Measurements from ENCODE around the gene NFX1.
"Not testable (repeated sequence)": the region's sequence is repeated elsewhere in the genome, so short reads cannot be mapped to it uniquely, and the experiment has no call there.

Gene NFX1

GRCh38 chr9:33393581-33393980, 103.3 kb downstream of the NFX1 start:
- no peak for DNase-seq

- DNase-seq = not testable (repeated sequence)
Observed at GRCh38 chr9:33393986-33394385, 103.7 kb downstream of the NFX1 start.

- DNase-seq = not testable (repeated sequence)
Observed at GRCh38 chr9:33395159-33395879, 105.0 kb downstream of the NFX1 start.

GRCh38 chr9:33397801-33398200, 107.5 kb downstream of the NFX1 start:
- DNase-seq = not testable (repeated sequence)

GRCh38 chr9:33399047-33399446, 108.7 kb downstream of the NFX1 start:
- DNase-seq = not testable (repeated sequence)

- DNase-seq = not testable (repeated sequence)
Observed at GRCh38 chr9:33401809-33402208, 111.5 kb downstream of the NFX1 start.

GRCh38 chr9:33402371-33402770, 112.1 kb downstream of the NFX1 start, which contains the start of gene AQP7:
AQP7 (minus strand) TSS chr9:33402568; CDS start chr9:33401262, 1,306 bp downstream.
- DNase-seq = not testable (repeated sequence)

- no peak for DNase-seq
Observed at GRCh38 chr9:33403941-33404787, 113.8 kb downstream of the NFX1 start.

GRCh38 chr9:33404788-33405362, 114.6 kb downstream of the NFX1 start:
- DNase-seq = no peak

GRCh38 chr9:33407061-33407460, 116.7 kb downstream of the NFX1 start:
- DNase-seq = no peak

GRCh38 chr9:33408087-33408486, 117.8 kb downstream of the NFX1 start:
- no peak for DNase-seq

- DNase-seq = no peak
Observed at GRCh38 chr9:33414268-33414667, 124.0 kb downstream of the NFX1 start.

- peak in 1 of 2 donors; percentile 26 for DNase-seq
Observed at GRCh38 chr9:33414889-33415500, 124.7 kb downstream of the NFX1 start.

GRCh38 chr9:33415501-33416038, 125.3 kb downstream of the NFX1 start:
- peak; percentile 91 to 96 for DNase-seq

GRCh38 chr9:33416996-33417395, 126.7 kb downstream of the NFX1 start:
- DNase-seq = no peak

GRCh38 chr9:33418090-33418489, 127.8 kb downstream of the NFX1 start:
- DNase-seq = no peak

GRCh38 chr9:33419708-33420303, 129.5 kb downstream of the NFX1 start:
- no peak for DNase-seq

Data from stimulated activated CD4-positive, alpha-beta T cell treated with anti-CD3 and anti-CD28 coated beads, Interleukin-2, amount 100 ng/mL, for 24 hours (primary cell).